ENCODE results near the gene SPAG8. TPM values are rescaled to one million over a fixed set of nuclear protein-coding genes. Genes with fewer than 3 reads are reported as not detected.

The SPAG8 gene
- total RNA-seq, 1 experiment from 2014 or later, result 0.90 TPM

DNA sequence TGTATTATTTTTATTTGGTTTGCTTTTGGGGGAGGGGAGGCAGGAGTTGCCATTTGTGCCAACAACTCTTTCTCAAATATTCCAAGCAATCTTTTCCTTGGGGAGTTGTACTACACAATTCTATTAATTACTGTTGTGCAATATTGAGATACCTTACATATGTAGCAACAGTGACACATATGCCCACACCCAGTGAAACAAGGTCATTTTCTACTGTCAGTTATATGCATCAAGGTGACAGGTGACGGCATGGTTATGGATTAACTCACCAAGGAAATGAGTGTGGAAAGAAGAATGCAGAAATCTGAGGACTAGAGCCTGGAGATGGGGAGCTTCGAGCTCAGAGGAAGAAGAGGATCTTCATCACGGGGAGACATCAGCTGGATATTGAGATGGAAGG lies 40.1 kb downstream of the SPAG8 start:
- ATAC-seq (no peak), DNase-seq (ENCODE audit: low read depth, low spot score) (no peak)
- intact Hi-C loops (cut with micrococcal nuclease; ENCODE audit: unreplicated experiment), result no loop called here
- H3K4me1 ChIP-seq (ENCODE audit: control insufficient read depth, insufficient read depth, low read length), result peaks cover 8% of the 10 kb centered on the region
- no peak overlapping the region for H3K4me3 ChIP-seq (ENCODE audit: low read depth in 2 of 2, low read length in 2 of 2)
- no peaks in the 10 kb centered on the region for H3K9me3 ChIP-seq (ENCODE audit: control insufficient read depth, insufficient read depth, low read depth, low read length)
- H3K36me3 ChIP-seq (ENCODE audit: control insufficient read depth, insufficient read depth, low read length), result no peaks in the 10 kb centered on the region
- TF ChIP-seq TCF7L2 (IDR thresholded peaks at IDR 0.05; ENCODE audit: low read depth, low read length), result no peak
- TF ChIP-seq, protein P1, sequence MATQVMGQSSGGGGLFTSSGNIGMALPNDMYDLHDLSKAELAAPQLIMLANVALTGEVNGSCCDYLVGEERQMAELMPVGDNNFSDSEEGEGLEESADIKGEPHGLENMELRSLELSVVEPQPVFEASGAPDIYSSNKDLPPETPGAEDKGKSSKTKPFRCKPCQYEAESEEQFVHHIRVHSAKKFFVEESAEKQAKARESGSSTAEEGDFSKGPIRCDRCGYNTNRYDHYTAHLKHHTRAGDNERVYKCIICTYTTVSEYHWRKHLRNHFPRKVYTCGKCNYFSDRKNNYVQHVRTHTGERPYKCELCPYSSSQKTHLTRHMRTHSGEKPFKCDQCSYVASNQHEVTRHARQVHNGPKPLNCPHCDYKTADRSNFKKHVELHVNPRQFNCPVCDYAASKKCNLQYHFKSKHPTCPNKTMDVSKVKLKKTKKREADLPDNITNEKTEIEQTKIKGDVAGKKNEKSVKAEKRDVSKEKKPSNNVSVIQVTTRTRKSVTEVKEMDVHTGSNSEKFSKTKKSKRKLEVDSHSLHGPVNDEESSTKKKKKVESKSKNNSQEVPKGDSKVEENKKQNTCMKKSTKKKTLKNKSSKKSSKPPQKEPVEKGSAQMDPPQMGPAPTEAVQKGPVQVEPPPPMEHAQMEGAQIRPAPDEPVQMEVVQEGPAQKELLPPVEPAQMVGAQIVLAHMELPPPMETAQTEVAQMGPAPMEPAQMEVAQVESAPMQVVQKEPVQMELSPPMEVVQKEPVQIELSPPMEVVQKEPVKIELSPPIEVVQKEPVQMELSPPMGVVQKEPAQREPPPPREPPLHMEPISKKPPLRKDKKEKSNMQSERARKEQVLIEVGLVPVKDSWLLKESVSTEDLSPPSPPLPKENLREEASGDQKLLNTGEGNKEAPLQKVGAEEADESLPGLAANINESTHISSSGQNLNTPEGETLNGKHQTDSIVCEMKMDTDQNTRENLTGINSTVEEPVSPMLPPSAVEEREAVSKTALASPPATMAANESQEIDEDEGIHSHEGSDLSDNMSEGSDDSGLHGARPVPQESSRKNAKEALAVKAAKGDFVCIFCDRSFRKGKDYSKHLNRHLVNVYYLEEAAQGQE (IDR thresholded peaks at IDR 0.05; ENCODE audit: insufficient read depth in 1 of 2, low read depth in 2 of 2, low read length in 1 of 2), result no peak
- CTCF ChIA-PET, result no interaction called here
- H3K27me3 ChIP-seq (ENCODE audit: control insufficient read depth, insufficient read depth, low read length), result no peaks in the 10 kb centered on the region
- POLR2A ChIA-PET, result no interaction called here
- in situ Hi-C loops (cut with HindIII; ENCODE audit: low pct_unique_long_range_greater_than_20kb, low sequenced_read_pairs), result no loop called here
- H3K27ac ChIP-seq (ENCODE audit: low read length), result no peak overlapping the region
- no TSS peak for BruUV-seq (replicated peaks)

DNA sequence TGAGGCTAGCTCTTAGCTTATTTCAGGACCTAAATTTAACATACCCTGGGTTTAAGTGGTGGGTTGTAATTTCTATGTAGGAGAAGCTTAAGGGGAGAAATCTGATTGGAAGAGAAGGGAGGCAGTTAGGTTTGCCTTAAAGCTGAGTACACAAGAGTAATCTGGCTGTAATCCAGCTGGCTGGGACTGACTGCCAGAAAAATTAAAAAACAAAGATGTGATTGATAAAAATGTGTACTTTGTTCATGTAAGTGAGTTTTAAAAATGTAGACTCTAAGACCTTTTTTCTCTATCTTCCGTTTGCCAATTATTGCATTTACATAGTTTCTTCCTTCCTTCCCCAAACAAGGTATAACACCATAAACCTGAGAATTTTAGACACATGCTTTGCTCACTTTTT lies 40.5 kb downstream of the SPAG8 start:
- ChIA-PET CTCF (interaction anchor here (0.8 kb wide), 1 partner anchor 15 kb away, joined by 3 read pairs; no protein-coding TSS in a partner anchor), POLR2A (no interaction called here)
- no peak for ATAC-seq
- Histone ChIP-seq H3K4me1 (ENCODE audit: control insufficient read depth, insufficient read depth, low read length) (peaks cover 8% of the 10 kb centered on the region), H3K4me3 (ENCODE audit: low read depth in 2 of 2, low read length in 2 of 2) (no peak overlapping the region), H3K9me3 (ENCODE audit: control insufficient read depth, insufficient read depth, low read depth, low read length) (no peaks in the 10 kb centered on the region), H3K27me3 (ENCODE audit: control insufficient read depth, insufficient read depth, low read length) (no peaks in the 10 kb centered on the region), H3K36me3 (ENCODE audit: control insufficient read depth, insufficient read depth, low read length) (no peaks in the 10 kb centered on the region), H3K27ac (ENCODE audit: low read length) (no peak overlapping the region)
- BruUV-seq (replicated peaks), result no TSS peak
- intact Hi-C loops (cut with micrococcal nuclease; ENCODE audit: unreplicated experiment), result no loop called here
- no peak for DNase-seq (ENCODE audit: low read depth, low spot score)
- no peak for TF ChIP-seq POLR2AphosphoS5 (IDR thresholded peaks at IDR 0.05; ENCODE audit: low read depth, low read length)
- TF ChIP-seq SIN3A (IDR thresholded peaks at IDR 0.05; ENCODE audit: borderline replicate concordance, insufficient read depth, low read depth, low read length), result no peak
- TF ChIP-seq, protein P2, sequence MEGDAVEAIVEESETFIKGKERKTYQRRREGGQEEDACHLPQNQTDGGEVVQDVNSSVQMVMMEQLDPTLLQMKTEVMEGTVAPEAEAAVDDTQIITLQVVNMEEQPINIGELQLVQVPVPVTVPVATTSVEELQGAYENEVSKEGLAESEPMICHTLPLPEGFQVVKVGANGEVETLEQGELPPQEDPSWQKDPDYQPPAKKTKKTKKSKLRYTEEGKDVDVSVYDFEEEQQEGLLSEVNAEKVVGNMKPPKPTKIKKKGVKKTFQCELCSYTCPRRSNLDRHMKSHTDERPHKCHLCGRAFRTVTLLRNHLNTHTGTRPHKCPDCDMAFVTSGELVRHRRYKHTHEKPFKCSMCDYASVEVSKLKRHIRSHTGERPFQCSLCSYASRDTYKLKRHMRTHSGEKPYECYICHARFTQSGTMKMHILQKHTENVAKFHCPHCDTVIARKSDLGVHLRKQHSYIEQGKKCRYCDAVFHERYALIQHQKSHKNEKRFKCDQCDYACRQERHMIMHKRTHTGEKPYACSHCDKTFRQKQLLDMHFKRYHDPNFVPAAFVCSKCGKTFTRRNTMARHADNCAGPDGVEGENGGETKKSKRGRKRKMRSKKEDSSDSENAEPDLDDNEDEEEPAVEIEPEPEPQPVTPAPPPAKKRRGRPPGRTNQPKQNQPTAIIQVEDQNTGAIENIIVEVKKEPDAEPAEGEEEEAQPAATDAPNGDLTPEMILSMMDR (IDR thresholded peaks at IDR 0.05), result no peak
- TF ChIP-seq, protein P1 (IDR thresholded peaks at IDR 0.05; ENCODE audit: insufficient read depth in 1 of 2, low read depth in 2 of 2, low read length in 1 of 2), result no peak
- no peak for TF ChIP-seq TCF7L2 (IDR thresholded peaks at IDR 0.05; ENCODE audit: low read depth, low read length)
- in situ Hi-C loops (cut with HindIII; ENCODE audit: low pct_unique_long_range_greater_than_20kb, low sequenced_read_pairs), result no loop called here

Measured in Panc1 (cell line).